Heart left ventricle (tissue), 16 donors: ENCODE data around the gene PCED1A. TPM values are rescaled to one million over a fixed set of nuclear protein-coding genes. Genes with fewer than 3 reads are reported as not detected.

Experiments used
- ATAC-seq, 4 donors: fragments of 200-7000 bp; cut with Tn5 transposase; one replicate each; pipeline ENCODE4 v1.9.1; 2020 to 2022; ENCODE audit warnings: moderate library complexity in 4 of 4, mild to moderate bottlenecking in 3 of 4, moderate number of reproducible peaks in 1 of 4
- DNase-seq, 5 donors: peaks; one replicate each; pipeline ENCODE4 v3.0.0-alpha.2; 2020
- H3K27ac ChIP-seq, 12 donors: fragments of 200-600 bp; sonication (generic) in 4 of 12; one replicate each; pipeline versions ENCODE4 v1.5.0 to v1.8.0; 2016 to 2022; ENCODE audit warnings: mild to moderate bottlenecking in 2 of 12
- H3K27me3 ChIP-seq, 9 donors: fragments of 200-600 bp; sonication (generic) in 2 of 9; one replicate each; pipeline versions ENCODE4 v1.5.1 to v1.8.0; 2016 to 2022; ENCODE audit warnings: mild to moderate bottlenecking in 3 of 9
- H3K36me3 ChIP-seq, 9 donors: fragments of 200-600 bp; sonication (generic) in 2 of 9; one replicate each; pipeline versions ENCODE4 v1.5.0 to v1.8.0; 2018 to 2022; ENCODE audit warnings: mild to moderate bottlenecking in 2 of 9
- H3K4me1 ChIP-seq, 12 donors: fragments of 200-600 bp; sonication (generic) in 4 of 12; one replicate each; pipeline versions ENCODE4 v1.5.0 to v1.8.0; 2016 to 2022; ENCODE audit warnings: mild to moderate bottlenecking in 3 of 12
- H3K4me3 ChIP-seq, 12 donors: fragments of 200-600 bp; sonication (generic) in 4 of 12; one replicate each; pipeline versions ENCODE4 v1.5.0 to v1.8.0; 2017 to 2022; ENCODE audit warnings: mild to moderate bottlenecking in 9 of 12, moderate library complexity in 4 of 12
- H3K9me3 ChIP-seq, 12 donors: fragments of 200-600 bp; sonication (generic) in 4 of 12; one replicate each; pipeline versions ENCODE4 v1.5.0 to v1.8.0; 2016 to 2022; ENCODE audit warnings: mild to moderate bottlenecking in 1 of 12
- CTCF ChIP-seq, 12 donors: fragments of 200-600 bp; sonication (generic) in 4 of 12; IDR thresholded peaks; one replicate each; pipeline versions ENCODE4 v1.5.0 to v1.8.0; 2018 to 2022; ENCODE audit warnings: antibody characterized with exemption in 12 of 12, mild to moderate bottlenecking in 5 of 12
- POLR2A ChIP-seq, 2 donors: fragments of 450-650 bp; IDR thresholded peaks; one replicate each; pipeline ENCODE4 v1.6.1; 2017; ENCODE audit warnings: antibody characterized with exemption in 2 of 2, mild to moderate bottlenecking in 2 of 2, moderate library complexity in 2 of 2
- WGBS, 4 donors: extraction: QIAGEN DNeasy Blood & Tissue Kit in 2 of 4; methylation state at CpG; one replicate each; pipeline versions ENCODE4 v1.1.5 to v1.1.7; 2013 to 2018; 5-methylcytosine and 5-hydroxymethylcytosine counted together
- intact Hi-C, 10 donors: fragments of 100-400 bp; cut with DNase I; formaldehyde crosslinking; loops; one replicate each; pipeline versions ENCODE4 v1.11.1 to v1.14.2; 2022
- polyA plus RNA-seq, 2 donors: library from polyadenylated mRNA; stranded (reverse); fragments of 200-250 nt; gene quantifications; one replicate each; pipeline ENCODE4 v1.2.3, GENCODE V29; 2013
- total RNA-seq, 9 donors: library from RNA; depleted of rRNA in 2 of 9; stranded (reverse); fragments of >200 nt in 2 of 9; fragmentation: NEBNext Ultra II Directional in 3 of 9; extraction: Animal tissue kit (Norgen Biotek cat#: 25700) in 3 of 9; gene quantifications; one replicate each; pipeline versions ENCODE4 v1.1.0 to v1.2.4, GENCODE V29; 2016 to 2023
- donor health status: ischemic (EF 13 %, LVEDD 7.1; RV severe dilation, severe dysfunction).
- donor health status: healthy with polysubstance abuse.
- donor health status: DM: no; HTN: yes; CAD: no.
- donor health status: DM: no; HTN: no; CAD: no.
- donor health status: ischemic (EF 25% LVEDD 6.9; RV normal size, moderate dysfunction).
- donor health status: ischemic (EF 25% LVEDD 5.7; RV mildly dilated, moderate dysfunction).
- donor health status: healthy.
- donor health status: DM: yes; HTN: yes; CAD: no.
- donor health status: ischemic (EF 35%, LVEDD 5.7; RV mildly dilated, moderate dysfunction).
- donor health status: nonischemic (EF 11% LVEDD 7.7; RV severe dilation, severe dysfunction).
- donor health status: DM: yes; HTN: yes; CAD: no.
- donor health status: PGD.
- donor health status: ischemic (EF 29% LVEDD 5.4; RV normal size, mild dysfunction).
- donor health status: nonischemic (EF 23%, LVEDD 6.1; RV moderate dilation, normal function).

Gene PCED1A
- total and polyA plus RNA-seq, 11 donors = 5.0 to 20.7 (median 7.0) TPM

DNA sequence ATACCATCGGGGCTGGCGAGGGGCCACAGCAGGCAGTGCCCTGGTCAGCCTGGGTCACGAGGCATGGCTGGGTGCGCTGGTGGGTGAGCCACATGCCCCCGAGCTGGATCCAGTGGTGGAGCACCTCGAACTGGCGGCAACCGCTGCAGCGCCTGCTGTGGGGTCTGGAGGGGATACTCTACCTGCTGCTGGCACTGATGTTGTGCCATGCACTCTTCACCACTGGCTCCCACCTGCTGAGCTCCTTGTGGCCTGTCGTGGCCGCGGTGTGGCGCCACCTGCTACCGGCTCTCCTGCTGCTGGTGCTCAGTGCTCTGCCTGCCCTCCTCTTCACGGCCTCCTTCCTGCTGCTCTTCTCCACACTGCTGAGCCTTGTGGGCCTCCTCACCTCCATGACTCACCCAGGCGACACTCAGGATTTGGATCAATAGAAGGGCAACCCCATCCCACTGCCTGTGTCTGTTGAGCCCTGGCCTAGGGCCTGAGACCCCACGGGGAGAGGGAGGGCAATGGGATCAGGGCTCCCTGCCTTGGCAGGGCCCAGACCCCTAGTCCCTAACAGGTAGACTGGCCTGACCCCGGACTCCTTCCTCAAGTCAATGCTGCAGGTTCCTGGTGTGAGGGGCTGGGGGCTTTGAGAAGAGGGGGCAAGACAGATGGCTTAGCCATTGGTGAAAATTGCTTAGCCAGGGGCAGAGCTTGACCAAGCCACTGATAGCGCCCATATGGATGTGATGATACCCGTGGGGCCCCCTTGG lies 23.7 kb downstream of the PCED1A start:
- TF ChIP-seq CTCF (IDR thresholded peaks at IDR 0.05) (no peak), POLR2A (IDR thresholded peaks at IDR 0.05) (no peak)
- DNase-seq (no peak), ATAC-seq (no peak)
- Histone ChIP-seq H3K4me3 (no peak overlapping the region), H3K9me3 (peaks cover 0 to 9% (median 6%) of the 10 kb centered on the region in 12 donors), H3K27me3 (peaks cover 6 to 39% (median 21%) of the 10 kb centered on the region in 9 donors), H3K4me1 (peaks cover 0 to 17% (median 0%) of the 10 kb centered on the region in 12 donors), H3K27ac (no peak overlapping the region), H3K36me3 (no peaks in the 10 kb centered on the region)
- intact Hi-C loops = no loop called here
- WGBS, 4 donors = 73 to 81% (median 77%) methylated on average over 13 to 20 of the region's 20 CpGs

- Histone ChIP-seq H3K4me3 (no peak within 1 kb of the TSS), H3K9me3 (peaks cover 0 to 16% (median 7%) of the 10 kb centered on the region in 12 donors), H3K36me3 (no peaks in the 10 kb centered on the region), H3K27ac (peak within 1 kb of the TSS in 1 of 12 donors; percentile 49), H3K4me1 (peaks cover 0 to 13% (median 0%) of the 10 kb centered on the region in 12 donors), H3K27me3 (peaks cover 5 to 39% (median 15%) of the 10 kb centered on the region in 9 donors)
- intact Hi-C loops = no loop called here
- TF ChIP-seq POLR2A (IDR thresholded peaks at IDR 0.05) (no peak), CTCF (IDR thresholded peaks at IDR 0.05) (no peak)
- DNase-seq (no peak), ATAC-seq (no peak)
- 58 to 82% (median 71%) methylated on average over 8 to 10 of the region's 10 CpGs for WGBS, 4 donors
Observed at GRCh38 chr20:2816030-2816582, 24.3 kb downstream of the PCED1A start, which contains the start of gene TMEM239. TMEM239 (plus strand) TSS chr20:2816364; CDS start chr20:2816555, 191 bp downstream.

DNA sequence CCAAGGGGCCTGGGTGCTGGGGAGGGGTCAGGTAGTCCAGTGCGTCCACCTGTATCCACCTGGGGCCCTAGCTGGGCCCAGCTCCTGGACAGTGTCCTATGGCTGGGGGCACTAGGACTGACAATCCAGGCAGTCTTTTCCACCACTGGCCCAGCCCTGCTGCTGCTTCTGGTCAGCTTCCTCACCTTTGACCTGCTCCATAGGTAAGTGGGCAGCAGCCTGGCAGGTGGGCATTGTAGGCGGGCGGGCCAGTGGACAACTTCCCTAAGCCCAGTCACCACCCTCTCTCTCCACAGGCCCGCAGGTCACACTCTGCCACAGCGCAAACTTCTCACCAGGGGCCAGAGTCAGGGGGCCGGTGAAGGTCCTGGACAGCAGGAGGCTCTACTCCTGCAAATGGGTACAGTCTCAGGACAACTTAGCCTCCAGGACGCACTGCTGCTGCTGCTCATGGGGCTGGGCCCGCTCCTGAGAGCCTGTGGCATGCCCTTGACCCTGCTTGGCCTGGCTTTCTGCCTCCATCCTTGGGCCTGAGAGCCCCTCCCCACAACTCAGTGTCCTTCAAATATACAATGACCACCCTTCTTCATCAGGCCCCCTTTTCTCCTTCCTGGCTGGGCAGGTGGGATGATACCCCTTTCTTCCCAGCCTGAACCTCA lies 25.1 kb downstream of the PCED1A start:
- no peak for ATAC-seq
- Histone ChIP-seq H3K4me1 (peaks cover 0 to 9% (median 0%) of the 10 kb centered on the region in 12 donors), H3K9me3 (peaks cover 0 to 18% (median 7%) of the 10 kb centered on the region in 12 donors), H3K27ac (peak overlapping the region in 1 of 12 donors; percentile 49), H3K27me3 (peaks cover under 1 to 38% (median 7%) of the 10 kb centered on the region in 9 donors), H3K36me3 (no peaks in the 10 kb centered on the region), H3K4me3 (no peak overlapping the region)
- WGBS, 4 donors = 87 to 96% (median 92%) methylated on average over 7 to 8 of the region's 8 CpGs
- no peak for DNase-seq
- intact Hi-C loops = no loop called here
- TF ChIP-seq CTCF (IDR thresholded peaks at IDR 0.05) (no peak), POLR2A (IDR thresholded peaks at IDR 0.05) (no peak)
